DOHH2 (cell line): ENCODE data around the gene FAM83C.

Experiments
- H3F3A ChIP-seq: fragments of 200-600 bp; sonication (generic), shearing (Covaris generic); 2 replicates; pipeline ENCODE4 v1.6.0; 2016; ENCODE audit warnings: antibody characterized with exemption, mild to moderate bottlenecking; ENCODE audit not compliant: control insufficient read depth, insufficient read depth
- H3K27ac ChIP-seq: fragments of 200-600 bp; sonication (generic); 2 replicates; pipeline ENCODE4 v1.5.1; 2014; ENCODE audit warnings: low read depth, mild to moderate bottlenecking, low read length, moderate library complexity
- H3K27me3 ChIP-seq: fragments of 200-600 bp; sonication (generic); 2 replicates; pipeline ENCODE4 v1.6.1; 2014; ENCODE audit warnings: mild to moderate bottlenecking, low read length, mixed read lengths; ENCODE audit not compliant: control insufficient read depth
- H3K36me3 ChIP-seq: fragments of 200-600 bp; sonication (generic); 2 replicates; pipeline ENCODE4 v1.6.1; 2014; ENCODE audit warnings: mild to moderate bottlenecking, low read length, moderate library complexity, mixed read lengths; ENCODE audit not compliant: control insufficient read depth
- H3K4me1 ChIP-seq: fragments of 200-600 bp; sonication (generic); 2 replicates; pipeline ENCODE4 v1.6.1; 2014; ENCODE audit warnings: mild to moderate bottlenecking, low read length, mixed read lengths; ENCODE audit not compliant: control insufficient read depth
- H3K4me2 ChIP-seq: fragments of 200-600 bp; sonication (generic); 2 replicates; pipeline ENCODE4 v1.6.0; 2014; ENCODE audit warnings: mild to moderate bottlenecking, low read length, moderate library complexity
- H3K4me3 ChIP-seq: fragments of 200-600 bp; sonication (generic); 2 replicates; pipeline ENCODE4 v1.5.1; 2014; ENCODE audit warnings: mild to moderate bottlenecking, low read length, mixed read lengths
- H3K79me2 ChIP-seq: fragments of 200-600 bp; sonication (generic); 2 replicates; pipeline ENCODE4 v1.6.1; 2014; ENCODE audit warnings: mild to moderate bottlenecking, low read length, mixed read lengths; ENCODE audit not compliant: control insufficient read depth
- H3K9me2 ChIP-seq: fragments of 200-600 bp; sonication (generic); replicated peaks from 2 replicates; pipeline ENCODE4 v1.6.1; 2014; ENCODE audit warnings: mild to moderate bottlenecking, low read length, mixed read lengths; ENCODE audit not compliant: control insufficient read depth
- H3K9me3 ChIP-seq: fragments of 200-600 bp; sonication (generic); 2 replicates; pipeline ENCODE4 v1.6.1; 2014; ENCODE audit warnings: antibody characterized with exemption, low read length, mixed read lengths; ENCODE audit not compliant: control insufficient read depth, insufficient read depth
- H4K20me1 ChIP-seq: fragments of 200-600 bp; sonication (generic); 2 replicates; pipeline ENCODE4 v1.6.0; 2014; ENCODE audit warnings: low read depth, mild to moderate bottlenecking, antibody characterized with exemption, low read length, moderate library complexity; ENCODE audit not compliant: control insufficient read depth, insufficient read depth
- EZH2phosphoT487 ChIP-seq: fragments of 200-600 bp; sonication (generic); IDR thresholded peaks from 2 replicates; pipeline ENCODE4 v1.6.1; 2017; ENCODE audit warnings: borderline replicate concordance, mild to moderate bottlenecking, antibody characterized with exemption, low read length, moderate library complexity, mixed read lengths
- TF ChIP-seq, protein P1 (sequence below): fragments of 200-600 bp; sonication (generic); IDR thresholded peaks from one replicate; pipeline ENCODE4 v1.5.1; 2014; ENCODE audit warnings: antibody characterized with exemption, mild to moderate bottlenecking, low read depth, low read length; ENCODE audit not compliant: poor library complexity, severe bottlenecking

Gene FAM83C

DNA sequence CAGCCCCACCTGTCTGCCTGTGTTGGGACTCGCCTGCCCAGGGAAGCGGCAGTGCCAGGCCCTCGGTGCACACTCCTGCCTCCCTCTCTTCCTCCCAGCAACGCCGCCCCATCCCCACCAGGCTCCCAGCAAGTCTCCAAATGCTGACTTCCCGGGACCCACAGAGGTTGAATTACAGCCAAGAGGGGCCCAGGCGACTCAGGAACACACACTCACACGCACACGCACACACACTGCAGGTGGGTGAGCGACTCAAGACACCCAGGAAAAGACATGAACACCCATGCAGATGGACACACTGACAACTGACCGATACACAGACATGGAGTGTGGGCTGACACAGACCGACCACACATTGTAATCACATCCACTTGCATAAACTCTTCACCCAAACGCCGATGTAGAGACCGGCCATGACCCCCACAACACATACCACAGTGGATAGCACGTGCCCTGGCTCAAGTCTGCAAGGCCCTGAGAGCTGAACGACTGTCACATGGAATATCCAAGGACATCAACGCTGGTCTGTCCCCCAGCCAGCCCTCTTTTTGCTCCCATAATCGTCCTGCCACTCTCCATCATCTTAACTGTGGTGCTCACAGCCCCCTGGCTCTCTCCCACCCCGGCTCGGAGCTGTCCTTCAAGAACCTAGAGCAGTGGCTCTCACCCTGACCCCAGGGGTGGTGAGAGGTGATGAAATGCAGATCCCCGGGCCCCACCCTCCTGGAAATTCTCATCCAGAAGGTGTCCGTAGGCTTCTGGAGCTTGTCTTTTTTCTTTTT lies 470 bp upstream of the FAM83C start:
- Histone ChIP-seq H3K4me1 (no peaks in the 10 kb centered on the region), H3K9me2 (no peaks in the 10 kb centered on the region), H3K4me2 (no peak overlapping the region), H3K36me3 (no peaks in the 10 kb centered on the region), H3K27me3 (no peaks in the 10 kb centered on the region; the same call in 1 of the 2 replicates), H3K4me3 (no peak overlapping the region), H4K20me1 (no peaks in the 10 kb centered on the region), H3K27ac (no peak overlapping the region), H3K9me3 (no peaks in the 10 kb centered on the region), H3K79me2 (no peaks in the 10 kb centered on the region), H3F3A (no peaks in the 10 kb centered on the region)
- no peak for TF ChIP-seq EZH2phosphoT487
- TF ChIP-seq, protein P1, sequence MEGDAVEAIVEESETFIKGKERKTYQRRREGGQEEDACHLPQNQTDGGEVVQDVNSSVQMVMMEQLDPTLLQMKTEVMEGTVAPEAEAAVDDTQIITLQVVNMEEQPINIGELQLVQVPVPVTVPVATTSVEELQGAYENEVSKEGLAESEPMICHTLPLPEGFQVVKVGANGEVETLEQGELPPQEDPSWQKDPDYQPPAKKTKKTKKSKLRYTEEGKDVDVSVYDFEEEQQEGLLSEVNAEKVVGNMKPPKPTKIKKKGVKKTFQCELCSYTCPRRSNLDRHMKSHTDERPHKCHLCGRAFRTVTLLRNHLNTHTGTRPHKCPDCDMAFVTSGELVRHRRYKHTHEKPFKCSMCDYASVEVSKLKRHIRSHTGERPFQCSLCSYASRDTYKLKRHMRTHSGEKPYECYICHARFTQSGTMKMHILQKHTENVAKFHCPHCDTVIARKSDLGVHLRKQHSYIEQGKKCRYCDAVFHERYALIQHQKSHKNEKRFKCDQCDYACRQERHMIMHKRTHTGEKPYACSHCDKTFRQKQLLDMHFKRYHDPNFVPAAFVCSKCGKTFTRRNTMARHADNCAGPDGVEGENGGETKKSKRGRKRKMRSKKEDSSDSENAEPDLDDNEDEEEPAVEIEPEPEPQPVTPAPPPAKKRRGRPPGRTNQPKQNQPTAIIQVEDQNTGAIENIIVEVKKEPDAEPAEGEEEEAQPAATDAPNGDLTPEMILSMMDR = no peak

DNA sequence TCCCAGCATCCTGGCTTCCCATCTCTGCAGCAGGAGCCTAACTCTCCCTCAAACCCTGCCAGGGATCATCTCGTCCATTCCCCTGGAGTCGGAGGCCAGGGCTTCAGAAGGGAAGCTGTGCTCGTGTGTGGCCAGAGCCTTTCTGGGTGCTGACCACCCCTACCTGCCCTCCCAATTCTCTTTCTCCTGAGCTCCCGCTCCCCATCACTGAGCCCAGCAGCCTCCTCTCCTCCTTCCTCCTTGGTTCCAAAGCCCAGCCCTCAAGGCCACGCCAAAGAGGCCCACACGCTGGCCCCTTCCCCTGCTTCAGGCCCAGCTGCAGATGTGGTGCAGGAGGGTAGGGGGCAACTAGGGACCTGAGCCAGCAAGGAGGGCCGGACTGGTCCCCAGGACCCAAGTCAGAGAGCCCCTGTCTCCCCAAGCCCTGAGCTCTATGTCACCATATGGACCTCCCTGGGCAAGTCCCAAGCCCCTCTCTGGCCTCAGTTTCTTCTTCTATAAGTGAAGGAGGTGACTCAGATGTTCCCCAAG lies 1.3 kb downstream of the FAM83C start:
- Histone ChIP-seq H3K9me2 (no peaks in the 10 kb centered on the region), H3K27me3 (no peaks in the 10 kb centered on the region), H3K4me3 (no peak overlapping the region), H3K4me1 (no peaks in the 10 kb centered on the region), H3K27ac (no peak overlapping the region), H3K79me2 (no peaks in the 10 kb centered on the region), H3K4me2 (no peak overlapping the region), H4K20me1 (no peaks in the 10 kb centered on the region), H3K36me3 (no peaks in the 10 kb centered on the region), H3K9me3 (no peaks in the 10 kb centered on the region), H3F3A (0 out of 2 replicates have a peak, but pooled peaks cover under 1% of the 10 kb centered on the region)
- TF ChIP-seq, protein P1 = no peak
- no peak for TF ChIP-seq EZH2phosphoT487

DNA sequence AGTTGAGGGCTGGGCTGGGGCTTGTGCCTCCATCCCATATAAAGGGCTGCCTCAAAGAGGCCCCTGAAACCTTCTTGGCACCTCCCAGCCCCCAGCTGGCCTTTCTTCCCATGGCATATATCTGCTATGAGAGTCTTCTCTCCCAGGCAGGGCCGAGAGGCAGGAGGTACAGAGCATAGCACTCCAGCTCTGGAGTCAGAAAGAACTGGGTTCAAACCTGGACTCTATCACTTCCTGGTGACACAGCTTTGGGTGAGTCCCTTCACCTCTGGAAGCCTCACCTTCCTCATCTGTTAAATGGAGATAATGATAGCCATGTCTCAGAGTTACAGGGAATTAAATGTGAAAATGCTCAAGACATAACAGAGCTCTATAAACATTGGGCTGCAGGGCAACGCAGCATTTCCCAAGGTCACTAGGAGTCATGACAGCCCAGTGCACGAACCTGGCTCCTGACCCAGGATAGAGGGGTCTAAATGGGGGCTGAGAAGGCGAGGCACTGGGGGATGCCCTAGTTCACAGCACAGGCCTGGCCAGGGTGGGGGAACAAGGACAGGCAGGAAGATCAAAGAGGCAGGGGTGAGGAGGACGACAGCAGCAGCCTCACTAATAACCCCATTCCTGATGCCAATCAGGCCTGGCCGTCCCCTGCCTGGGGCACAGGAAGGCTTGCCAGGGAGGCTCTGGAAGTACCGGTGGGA lies 1.9 kb downstream of the FAM83C start:
- Histone ChIP-seq H3K4me1 (peaks cover 3% of the 10 kb centered on the region), H3K27ac (no peak overlapping the region), H3K36me3 (no peaks in the 10 kb centered on the region), H3K27me3 (no peaks in the 10 kb centered on the region), H4K20me1 (no peaks in the 10 kb centered on the region), H3K9me3 (no peaks in the 10 kb centered on the region), H3F3A (0 out of 2 replicates have a peak, but pooled peaks cover 5% of the 10 kb centered on the region), H3K4me2 (no peak overlapping the region), H3K79me2 (no peaks in the 10 kb centered on the region), H3K9me2 (no peaks in the 10 kb centered on the region), H3K4me3 (no peak overlapping the region)
- TF ChIP-seq, protein P1 = no peak
- TF ChIP-seq EZH2phosphoT487 = no peak
